Measurements from ENCODE around the gene STUB1.

- TF ChIP-seq CTCF (IDR thresholded peaks at IDR 0.05 in 8 of 11, conservative IDR thresholded peaks at IDR 0.05 in 3 of 11) (peak in 1 of 11 experiments; percentile 28), POLR2A (IDR thresholded peaks at IDR 0.05) (peak in 2 of 3 donors; percentile 5 to 67), POLR2AphosphoS5 (IDR thresholded peaks at IDR 0.05) (peak; percentile 91 to 95 (median 91))
Observed at GRCh38 chr16:684071-684794, 4.0 kb downstream of the STUB1 start, which contains the start of gene JMJD8.

Measured in spleen (tissue), 7 donors.